PC-3 (cell line): Measurements from ENCODE around the gene GTF2H2C. TPM values are rescaled to one million over a fixed set of nuclear protein-coding genes. Genes with fewer than 3 reads are reported as not detected.

Source experiments
- ATAC-seq: fragments of 200-7000 bp; cut with Tn5 transposase; 2 replicates; pipeline ENCODE4 v1.9.1; 2020; ENCODE audit warnings: mild to moderate bottlenecking, moderate library complexity
- BruUV-seq: library from RNA; stranded (reverse); fragments of 400-500 nt; replicated peaks from 2 replicates; lab custom pipeline; 2021; lab: Mats Ljungman, UMichigan
- CTCF ChIA-PET: fragments of 300-600 bp; sonication (Branson Sonifier 250); formaldehyde crosslinking; loops from one replicate; lab custom pipeline; 2022; ENCODE audit warnings: antibody characterized with exemption; lab: Charles Lee
- POLR2A ChIA-PET: fragments of 300-600 bp; sonication (Branson Sonifier 250); formaldehyde crosslinking; loops from one replicate; lab custom pipeline; 2022; ENCODE audit warnings: antibody characterized with exemption; ENCODE audit not compliant: unreplicated experiment; lab: Charles Lee
- DNase-seq: peaks from one replicate; pipeline ENCODE4 v3.0.0-alpha.2; 2015
- H2AFZ ChIP-seq: fragments of 300-600 bp; sonication (generic); 2 replicates; pipeline ENCODE4 v1.6.0; 2016; ENCODE audit warnings: antibody characterized with exemption, low read length
- H3F3A ChIP-seq: fragments of 300-600 bp; sonication (generic); one replicate; pipeline ENCODE4 v1.6.0; 2017; ENCODE audit warnings: antibody characterized with exemption, low read length, control low read depth, mild to moderate bottlenecking; ENCODE audit not compliant: unreplicated experiment
- H3K27ac ChIP-seq: fragments of 300-600 bp; sonication (generic); 2 replicates; pipeline ENCODE4 v1.5.1; 2016; ENCODE audit warnings: mild to moderate bottlenecking, low read length
- H3K27me3 ChIP-seq: fragments of 300-600 bp; sonication (generic); 2 replicates; pipeline ENCODE4 v1.6.1; 2016; ENCODE audit warnings: low read length, mixed read lengths
- H3K36me3 ChIP-seq: fragments of 300-600 bp; sonication (generic); 2 replicates; pipeline ENCODE4 v1.6.1; 2016; ENCODE audit warnings: low read depth, mixed run types, low read length, mixed read lengths
- H3K4me1 ChIP-seq: fragments of 300-600 bp; sonication (generic); 2 replicates; pipeline ENCODE4 v1.5.1; 2016; ENCODE audit warnings: low read length; ENCODE audit not compliant: insufficient read depth
- H3K4me2 ChIP-seq: fragments of 300-600 bp; sonication (generic); 2 replicates; pipeline ENCODE4 v1.6.0; 2016; ENCODE audit warnings: low read length
- H3K4me3 ChIP-seq: fragments of 300-600 bp; sonication (generic); 2 replicates; pipeline ENCODE4 v1.5.1; 2016; ENCODE audit warnings: mild to moderate bottlenecking, low read length, mixed read lengths
- H3K79me2 ChIP-seq: fragments of 300-600 bp; sonication (generic); 2 replicates; pipeline ENCODE4 v1.6.1; 2017; ENCODE audit warnings: low read length, mixed read lengths
- H3K9ac ChIP-seq: fragments of 300-600 bp; sonication (generic); 2 replicates; pipeline ENCODE4 v1.6.0; 2016; ENCODE audit warnings: mild to moderate bottlenecking, low read length
- H3K9me2 ChIP-seq: fragments of 300-600 bp; sonication (generic); replicated peaks from 2 replicates; pipeline ENCODE4 v1.6.1; 2016; ENCODE audit warnings: mixed run types, low read length, mixed read lengths
- H3K9me3 ChIP-seq: fragments of 300-600 bp; sonication (generic); 2 replicates; pipeline ENCODE4 v1.6.1; 2016; ENCODE audit warnings: low read length, mixed read lengths
- H4K20me1 ChIP-seq: fragments of 300-600 bp; sonication (generic); 2 replicates; pipeline ENCODE4 v1.6.1; 2016; ENCODE audit warnings: low read length, mixed read lengths
- EZH2 ChIP-seq: fragments of 300-600 bp; sonication (generic); IDR thresholded peaks from one replicate; pipeline ENCODE4 v1.6.1; 2017; ENCODE audit warnings: antibody characterized with exemption, mild to moderate bottlenecking, low read length; ENCODE audit not compliant: unreplicated experiment
- EZH2phosphoT487 ChIP-seq: fragments of 300-600 bp; sonication (generic); IDR thresholded peaks from 2 replicates; pipeline ENCODE4 v1.6.1; 2018; ENCODE audit warnings: mild to moderate bottlenecking, antibody characterized with exemption, low read length, borderline replicate concordance
- intact Hi-C: fragments of 100-400 bp; cut with micrococcal nuclease; formaldehyde crosslinking; loops from 2 replicates; pipeline ENCODE4 v1.9.0; 2023
- total RNA-seq: library from RNA; depleted of rRNA; stranded (reverse); fragments of >200 nt; gene quantifications from 2 replicates; pipeline ENCODE4 v1.2.3, GENCODE V29; 2014
- TF ChIP-seq, protein P1 (sequence below): fragments of 300-600 bp; sonication (generic); conservative IDR thresholded peaks from 2 replicates; pipeline ENCODE4 v1.5.1; 2017; ENCODE audit warnings: antibody characterized with exemption, low read depth, mild to moderate bottlenecking, low read length

Gene GTF2H2C
- total RNA-seq, 1 experiment from 2014 or later, result 14.0 TPM

GRCh38 chr5:69525490-69525889 is 34.5 kb upstream of the GTF2H2C start:
- peak overlapping the region; percentile 64 for H3K4me2 ChIP-seq
- H3K4me3 ChIP-seq, result no peak overlapping the region
- H3K27ac ChIP-seq, result peak overlapping the region; percentile 96
- POLR2A ChIA-PET, result no interaction called here
- peaks cover 58% of the 10 kb centered on the region for H3K4me1 ChIP-seq
- peak; percentile 87 for DNase-seq
- H3K27me3 ChIP-seq, result no peaks in the 10 kb centered on the region
- CTCF ChIA-PET, result no interaction called here
- H4K20me1 ChIP-seq, result no peaks in the 10 kb centered on the region
- peaks cover 61% of the 10 kb centered on the region for H3K79me2 ChIP-seq
- no peak overlapping the region for H2AFZ ChIP-seq
- H3K36me3 ChIP-seq, result peaks cover 7% of the 10 kb centered on the region
- no peak for TF ChIP-seq EZH2phosphoT487
- TF ChIP-seq EZH2, result no peak
- TF ChIP-seq, protein P1, sequence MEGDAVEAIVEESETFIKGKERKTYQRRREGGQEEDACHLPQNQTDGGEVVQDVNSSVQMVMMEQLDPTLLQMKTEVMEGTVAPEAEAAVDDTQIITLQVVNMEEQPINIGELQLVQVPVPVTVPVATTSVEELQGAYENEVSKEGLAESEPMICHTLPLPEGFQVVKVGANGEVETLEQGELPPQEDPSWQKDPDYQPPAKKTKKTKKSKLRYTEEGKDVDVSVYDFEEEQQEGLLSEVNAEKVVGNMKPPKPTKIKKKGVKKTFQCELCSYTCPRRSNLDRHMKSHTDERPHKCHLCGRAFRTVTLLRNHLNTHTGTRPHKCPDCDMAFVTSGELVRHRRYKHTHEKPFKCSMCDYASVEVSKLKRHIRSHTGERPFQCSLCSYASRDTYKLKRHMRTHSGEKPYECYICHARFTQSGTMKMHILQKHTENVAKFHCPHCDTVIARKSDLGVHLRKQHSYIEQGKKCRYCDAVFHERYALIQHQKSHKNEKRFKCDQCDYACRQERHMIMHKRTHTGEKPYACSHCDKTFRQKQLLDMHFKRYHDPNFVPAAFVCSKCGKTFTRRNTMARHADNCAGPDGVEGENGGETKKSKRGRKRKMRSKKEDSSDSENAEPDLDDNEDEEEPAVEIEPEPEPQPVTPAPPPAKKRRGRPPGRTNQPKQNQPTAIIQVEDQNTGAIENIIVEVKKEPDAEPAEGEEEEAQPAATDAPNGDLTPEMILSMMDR, result no peak
- no peaks in the 10 kb centered on the region for H3F3A ChIP-seq
- no TSS peak for BruUV-seq
- peak overlapping the region; percentile 63 for H3K9ac ChIP-seq
- H3K9me3 ChIP-seq, result no peaks in the 10 kb centered on the region
- no peaks in the 10 kb centered on the region for H3K9me2 ChIP-seq
- peak; percentile 71 for ATAC-seq
- intact Hi-C loops, result no loop called here

DNA sequence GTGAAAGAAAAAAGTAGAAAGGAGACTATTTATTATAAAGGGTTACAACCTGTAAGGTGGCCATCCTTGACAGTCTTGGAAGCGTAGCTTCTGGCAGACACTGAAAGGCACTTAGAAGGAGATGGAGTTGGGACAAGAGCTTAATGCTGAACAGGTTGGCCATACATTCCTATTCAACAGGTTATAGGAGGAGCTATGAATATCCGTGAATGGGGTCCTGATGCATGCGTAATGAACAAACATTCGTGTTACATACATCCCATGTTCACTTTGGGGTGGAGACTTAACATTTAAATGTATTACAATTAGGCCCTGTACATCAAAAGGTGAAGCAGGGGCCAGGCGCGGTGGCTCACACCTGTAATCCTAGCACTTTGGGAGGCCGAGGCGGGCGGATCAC is 33.3 kb upstream of the GTF2H2C start:
- ChIA-PET CTCF (no interaction called here), POLR2A (interaction anchor here (0.8 kb wide), 1 partner anchor 114 kb away, joined by 7 read pairs; no protein-coding TSS in a partner anchor)
- Histone ChIP-seq H3K9me2 (no peaks in the 10 kb centered on the region), H3K79me2 (peaks cover 69% of the 10 kb centered on the region), H3K36me3 (peaks cover 7% of the 10 kb centered on the region), H3K27me3 (no peaks in the 10 kb centered on the region), H3K4me1 (peaks cover 48% of the 10 kb centered on the region), H3K4me2 (no peak overlapping the region), H3K9ac (no peak overlapping the region; the same call in 1 of the 2 replicates), H4K20me1 (no peaks in the 10 kb centered on the region), H3K4me3 (no peak overlapping the region), H3K9me3 (no peaks in the 10 kb centered on the region), H2AFZ (no peak overlapping the region), H3F3A (no peaks in the 10 kb centered on the region), H3K27ac (peak overlapping the region; percentile 96)
- ATAC-seq (no peak), DNase-seq (no peak)
- intact Hi-C loops, result no loop called here
- TF ChIP-seq, protein P1, result no peak
- TF ChIP-seq EZH2, result no peak
- TF ChIP-seq EZH2phosphoT487, result no peak
- BruUV-seq, result no TSS peak

DNA sequence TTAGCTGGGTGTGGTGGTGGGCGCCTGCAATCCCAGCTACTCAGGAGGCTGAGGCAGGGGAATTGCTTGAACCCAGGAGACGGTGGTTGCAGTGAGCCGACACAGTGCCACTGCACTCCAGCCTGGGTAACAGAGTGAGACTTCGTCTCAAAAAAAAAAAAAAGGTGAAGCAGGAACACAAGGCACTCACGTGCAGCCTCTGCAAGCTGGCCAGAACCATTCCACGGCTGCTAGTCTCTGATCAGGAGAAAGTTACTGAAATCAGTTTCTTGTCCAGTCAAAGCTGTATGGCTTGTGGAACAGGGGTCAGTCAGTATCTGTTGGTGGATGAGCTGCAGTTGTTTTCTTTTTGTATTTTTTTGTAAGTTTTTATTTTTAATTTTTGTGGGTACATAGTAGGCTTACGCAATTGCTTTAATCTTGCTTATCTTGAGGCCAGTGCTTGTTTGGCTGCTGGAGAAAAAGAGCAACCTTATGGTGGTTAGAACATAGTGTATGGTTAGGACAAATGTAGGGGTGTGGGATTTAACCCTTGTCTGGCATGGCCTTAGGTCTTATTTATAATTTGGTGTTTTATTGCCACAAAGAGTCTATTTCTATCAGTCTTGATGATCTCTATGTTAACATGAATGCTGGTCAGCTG is 32.7 kb upstream of the GTF2H2C start:
- TF ChIP-seq EZH2 (no peak), EZH2phosphoT487 (no peak)
- TF ChIP-seq, protein P1, result no peak
- intact Hi-C loops, result no loop called here
- Histone ChIP-seq H3K36me3 (peaks cover 7% of the 10 kb centered on the region), H3K4me2 (peak overlapping the region; percentile 74), H3K9me3 (no peaks in the 10 kb centered on the region), H2AFZ (no peak overlapping the region), H4K20me1 (no peaks in the 10 kb centered on the region), H3K27me3 (no peaks in the 10 kb centered on the region), H3K79me2 (peaks cover 64% of the 10 kb centered on the region), H3K4me1 (peaks cover 43% of the 10 kb centered on the region), H3K9ac (no peak overlapping the region; the same call in 1 of the 2 replicates), H3K9me2 (no peaks in the 10 kb centered on the region), H3K27ac (peak overlapping the region; percentile 84), H3F3A (no peaks in the 10 kb centered on the region), H3K4me3 (peak overlapping the region; percentile 36; the same call in 1 of the 2 replicates)
- ATAC-seq (no peak), DNase-seq (no peak)
- ChIA-PET CTCF (no interaction called here), POLR2A (interaction anchor here (0.8 kb wide), 1 partner anchor 115 kb away, joined by 7 read pairs; no protein-coding TSS in a partner anchor)
- no TSS peak for BruUV-seq
